ENCODE measurements around the gene SIGLEC15.
"Not testable (repeated sequence)": the region's sequence is repeated elsewhere in the genome, so short reads cannot be mapped to it uniquely, and the experiment has no call there.

The SIGLEC15 gene

GRCh38 chr18:45844938-45845337 lies 19.5 kb downstream of the SIGLEC15 start:
- H3K27ac ChIP-seq: no peak overlapping the region
- H3K4me3 ChIP-seq (ENCODE audit: low read depth, low read length): no peak overlapping the region
- peaks cover 11% of the 10 kb centered on the region for H3K27me3 ChIP-seq (ENCODE audit: insufficient read depth, low read depth, severe bottlenecking)
- H3K9me3 ChIP-seq (ENCODE audit: severe bottlenecking): peaks cover 3% of the 10 kb centered on the region
- no peak for TF ChIP-seq CTCF (IDR thresholded peaks at IDR 0.05; ENCODE audit: low read depth, low read length)
- H3K36me3 ChIP-seq: peaks cover 11% of the 10 kb centered on the region
- DNase-seq: no peak

DNA sequence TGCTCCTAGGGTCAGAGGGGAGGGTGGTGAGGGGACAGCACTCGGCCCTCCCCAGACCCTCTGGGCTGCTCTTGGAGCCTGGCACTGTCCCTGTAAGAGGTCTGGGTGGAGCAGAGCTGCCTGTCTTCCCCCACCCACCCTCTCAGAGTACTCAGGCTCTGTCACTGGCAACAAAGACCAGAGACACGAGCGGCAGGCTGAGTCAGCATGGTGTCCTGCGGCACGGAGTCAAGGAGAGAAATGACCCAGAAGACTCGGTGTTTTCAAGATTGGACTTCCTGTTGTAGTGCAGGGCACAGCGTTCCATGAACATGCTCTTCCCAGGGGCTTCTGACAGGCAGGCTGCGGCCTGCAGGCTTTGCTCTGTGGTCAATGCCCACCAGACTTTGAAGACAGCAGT lies 19.9 kb downstream of the SIGLEC15 start:
- TF ChIP-seq CTCF (IDR thresholded peaks at IDR 0.05; ENCODE audit: low read depth, low read length): no peak

DNA sequence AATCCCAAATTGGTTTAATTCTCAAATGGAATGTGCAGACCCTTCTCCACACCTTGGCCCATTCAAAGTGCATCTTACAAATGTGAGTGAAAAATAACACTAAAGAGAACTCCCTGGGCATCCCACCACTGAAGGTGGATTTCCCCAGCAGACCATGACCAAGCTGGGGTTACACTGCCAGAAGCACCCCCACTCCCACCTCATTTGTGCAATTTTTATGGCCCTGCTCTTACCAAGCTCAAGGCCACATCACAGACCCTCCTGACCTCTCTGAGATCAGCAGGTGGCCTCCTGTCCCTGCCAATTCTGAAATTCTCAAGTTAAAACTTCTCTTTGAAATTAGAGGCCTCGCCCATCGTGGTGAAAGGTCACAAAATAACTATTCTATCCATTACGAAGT lies 21.6 kb downstream of the SIGLEC15 start:
- TF ChIP-seq CTCF (IDR thresholded peaks at IDR 0.05; ENCODE audit: low read depth, low read length): no peak
- no peak overlapping the region for H3K4me3 ChIP-seq (ENCODE audit: low read depth, low read length)
- H3K27me3 ChIP-seq (ENCODE audit: insufficient read depth, low read depth, severe bottlenecking): no peaks in the 10 kb centered on the region
- peaks cover 3% of the 10 kb centered on the region for H3K9me3 ChIP-seq (ENCODE audit: severe bottlenecking)
- peaks cover 18% of the 10 kb centered on the region for H3K36me3 ChIP-seq
- no peak for DNase-seq
- H3K27ac ChIP-seq: no peak overlapping the region

More for the DNA sequence above, 19.9 kb downstream of the SIGLEC15 start:
- peaks cover 3% of the 10 kb centered on the region for H3K9me3 ChIP-seq (ENCODE audit: severe bottlenecking)
- H3K27ac ChIP-seq: no peak overlapping the region
- H3K27me3 ChIP-seq (ENCODE audit: insufficient read depth, low read depth, severe bottlenecking): peaks cover 7% of the 10 kb centered on the region
- H3K4me3 ChIP-seq (ENCODE audit: low read depth, low read length): no peak overlapping the region
- DNase-seq: no peak
- H3K36me3 ChIP-seq: peaks cover 11% of the 10 kb centered on the region

DNA sequence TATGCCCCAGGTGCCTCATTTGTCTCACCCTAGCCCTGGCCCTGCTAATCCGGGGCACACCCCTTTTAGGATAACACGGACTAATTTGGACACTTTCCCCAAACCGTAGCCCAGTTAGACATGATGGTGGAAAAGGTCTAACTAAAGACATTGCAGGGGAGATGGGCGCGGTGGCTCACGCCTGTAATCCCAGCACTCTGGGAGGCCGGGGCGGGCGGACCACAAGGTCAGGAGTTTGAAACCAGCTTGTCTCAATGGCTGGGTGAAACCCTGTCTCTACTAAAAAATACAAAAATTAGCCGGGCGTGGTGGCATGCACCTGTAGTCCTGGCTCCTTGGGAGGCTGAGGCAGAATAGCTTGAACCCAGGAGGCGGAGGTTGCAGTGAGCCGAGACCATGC lies 23.2 kb downstream of the SIGLEC15 start:
- H3K27ac ChIP-seq; H3K9me3 ChIP-seq (ENCODE audit: severe bottlenecking); H3K4me3 ChIP-seq (ENCODE audit: low read depth, low read length); DNase-seq; H3K27me3 ChIP-seq (ENCODE audit: insufficient read depth, low read depth, severe bottlenecking): not testable (repeated sequence)
- H3K36me3 ChIP-seq: peaks cover 21% of the 10 kb centered on the region

DNA sequence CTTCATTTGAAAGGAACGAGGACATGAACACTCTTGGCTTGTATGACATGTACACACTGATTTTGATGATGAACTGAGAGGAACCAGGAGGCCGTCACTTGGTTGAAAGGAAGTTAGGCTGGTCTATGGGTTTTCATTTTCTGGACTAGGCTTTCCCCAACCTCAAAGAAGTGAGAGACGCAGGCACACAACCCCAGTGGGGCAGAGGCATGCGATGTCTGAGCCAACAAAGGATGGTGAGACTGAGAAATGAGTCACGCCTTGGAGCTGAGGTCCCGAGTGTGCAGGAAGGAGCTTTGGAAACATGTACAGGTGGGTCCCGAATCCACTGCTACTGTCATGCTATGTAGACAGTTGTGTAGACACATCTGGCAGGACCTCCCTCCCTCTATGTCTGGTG lies 24.1 kb downstream of the SIGLEC15 start:
- no peak overlapping the region for H3K4me3 ChIP-seq (ENCODE audit: low read depth, low read length)
- peaks cover 21% of the 10 kb centered on the region for H3K36me3 ChIP-seq
- no peak for DNase-seq
- TF ChIP-seq CTCF (IDR thresholded peaks at IDR 0.05; ENCODE audit: low read depth, low read length): no peak
- peaks cover 3% of the 10 kb centered on the region for H3K9me3 ChIP-seq (ENCODE audit: severe bottlenecking)
- H3K27me3 ChIP-seq (ENCODE audit: insufficient read depth, low read depth, severe bottlenecking): no peaks in the 10 kb centered on the region
- no peak overlapping the region for H3K27ac ChIP-seq

DNA sequence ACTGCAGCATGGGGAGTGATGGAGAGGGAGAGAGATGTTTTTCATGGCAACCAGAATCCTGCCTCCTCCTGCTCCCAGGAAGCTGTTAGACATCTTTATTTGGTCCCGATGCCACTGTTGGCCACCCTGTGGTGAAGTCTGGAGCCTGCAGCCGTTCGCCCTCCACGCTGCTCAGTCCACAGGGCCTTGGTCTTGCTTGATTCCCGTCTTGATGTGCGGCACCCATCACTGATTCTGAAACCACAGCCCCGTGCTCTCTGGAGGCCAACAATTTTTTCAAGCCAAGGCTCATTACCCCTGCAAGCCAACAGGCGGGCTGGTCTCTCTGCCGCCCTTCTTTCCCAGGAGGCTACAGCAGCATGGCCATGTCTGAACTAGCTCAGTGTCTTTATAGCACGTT lies 24.5 kb downstream of the SIGLEC15 start:
- TF ChIP-seq CTCF (IDR thresholded peaks at IDR 0.05; ENCODE audit: low read depth, low read length): peak; percentile 60
- Histone ChIP-seq H3K27me3 (ENCODE audit: insufficient read depth, low read depth, severe bottlenecking) (no peaks in the 10 kb centered on the region), H3K27ac (no peak overlapping the region), H3K4me3 (ENCODE audit: low read depth, low read length) (no peak overlapping the region), H3K9me3 (ENCODE audit: severe bottlenecking) (peaks cover 3% of the 10 kb centered on the region), H3K36me3 (peaks cover 17% of the 10 kb centered on the region)
- peak; percentile 34 for DNase-seq
